Vagina (tissue), 2 donors: Measurements from ENCODE around the gene TRMT44. TPM values are rescaled to one million over a fixed set of nuclear protein-coding genes. Genes with fewer than 3 reads are reported as not detected.

Source experiments
- DNase-seq, 2 donors: peaks; one replicate each; pipeline ENCODE4 v3.0.0-alpha.2; 2017; ENCODE audit errors: extremely low spot score in 2 of 2
- H3K27ac ChIP-seq: fragments of 200-600 bp; sonication (generic); one replicate; pipeline ENCODE4 v1.5.1; 2019
- H3K27me3 ChIP-seq: fragments of 200-600 bp; sonication (generic); one replicate; pipeline ENCODE4 v1.5.1; 2019
- H3K36me3 ChIP-seq, 2 donors: fragments of 200-600 bp; sonication (generic); one replicate each; pipeline ENCODE4 v1.5.1; 2017 to 2019
- H3K4me1 ChIP-seq: fragments of 200-600 bp; sonication (generic); one replicate; pipeline ENCODE4 v1.5.1; 2019
- H3K4me3 ChIP-seq, 2 donors: fragments of 200-600 bp; sonication (generic); 1 replicate in 1 of 2; 2 replicates in 1 of 2; pipeline ENCODE4 v1.5.1; 2016 to 2019
- H3K9me3 ChIP-seq: fragments of 200-600 bp; sonication (generic); one replicate; pipeline ENCODE4 v1.5.1; 2019
- CTCF ChIP-seq, 3 experiments: fragments of 450-650 bp in 2 of 3; fragments of 200-600 bp in 1 of 3; sonication (generic) in 1 of 3; IDR thresholded peaks; one replicate each; pipeline ENCODE4 v1.5.1; 2017 to 2019; ENCODE audit warnings: antibody characterized with exemption in 3 of 3, mild to moderate bottlenecking in 2 of 3, moderate library complexity in 2 of 3
- POLR2A ChIP-seq, 2 donors: fragments of 450-650 bp; IDR thresholded peaks; one replicate each; pipeline ENCODE4 v1.6.1; 2017; ENCODE audit warnings: antibody characterized with exemption in 2 of 2, mild to moderate bottlenecking in 2 of 2, moderate library complexity in 2 of 2
- POLR2AphosphoS5 ChIP-seq, 2 donors: sonication (generic); formaldehyde crosslinking; IDR thresholded peaks; one replicate each; pipeline ENCODE4 v1.9.0; 2017; ENCODE audit warnings: antibody characterized with exemption in 2 of 2, mild to moderate bottlenecking in 2 of 2, low read depth in 1 of 2; ENCODE audit not compliant: insufficient read depth in 1 of 2
- intact Hi-C: fragments of 100-400 bp; cut with DNase I; formaldehyde crosslinking; loops from one replicate; pipeline ENCODE4 v1.15.1; 2023
- total RNA-seq: library from RNA; depleted of rRNA; stranded (reverse); fragments of >200 nt; gene quantifications from one replicate; pipeline ENCODE4 v1.2.3, GENCODE V29; 2016

The TRMT44 gene
- total RNA-seq, 1 donor from 2014 or later: 19.2 TPM

DNA sequence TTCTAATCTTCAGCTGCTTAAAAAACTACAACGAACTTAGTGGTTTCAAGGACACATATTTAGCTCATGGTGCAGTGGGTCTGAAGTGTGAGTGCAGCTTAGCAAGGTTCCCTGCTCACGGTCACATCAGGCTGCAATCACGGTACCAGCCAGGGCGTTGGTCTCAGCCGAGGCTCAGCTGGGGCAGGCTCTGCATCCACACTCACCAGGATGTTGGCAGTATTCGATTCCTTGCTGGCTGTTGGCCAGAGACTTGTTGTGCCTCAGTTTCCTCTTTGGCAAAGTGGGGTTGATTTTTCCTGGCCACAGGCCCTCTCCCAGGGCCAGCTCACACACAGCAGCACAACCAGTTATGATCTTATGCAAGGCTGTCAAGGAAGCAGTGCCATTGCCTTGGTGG is 61.8 kb downstream of the TRMT44 start:
- Histone ChIP-seq H3K27ac (peak overlapping the region; percentile 27), H3K27me3 (no peaks in the 10 kb centered on the region), H3K4me1 (peaks cover 37% of the 10 kb centered on the region), H3K9me3 (no peaks in the 10 kb centered on the region), H3K4me3 (no peak overlapping the region), H3K36me3 (no peaks in the 10 kb centered on the region)
- intact Hi-C loops: no loop called here
- DNase-seq: no peak
- TF ChIP-seq POLR2AphosphoS5 (IDR thresholded peaks at IDR 0.05; ENCODE audit: insufficient read depth in 1 of 2, low read depth in 1 of 2) (no peak), POLR2A (IDR thresholded peaks at IDR 0.05) (no peak), CTCF (IDR thresholded peaks at IDR 0.05) (no peak)

GRCh38 chr4:8502836-8503585 is 62.4 kb downstream of the TRMT44 start:
- DNase-seq: no peak
- intact Hi-C loops: no loop called here
- Histone ChIP-seq H3K27ac (peak overlapping the region; percentile 27), H3K9me3 (no peaks in the 10 kb centered on the region), H3K27me3 (no peaks in the 10 kb centered on the region), H3K36me3 (no peaks in the 10 kb centered on the region), H3K4me3 (no peak overlapping the region), H3K4me1 (peaks cover 44% of the 10 kb centered on the region)
- TF ChIP-seq POLR2A (IDR thresholded peaks at IDR 0.05) (no peak), POLR2AphosphoS5 (IDR thresholded peaks at IDR 0.05; ENCODE audit: insufficient read depth in 1 of 2, low read depth in 1 of 2) (no peak), CTCF (IDR thresholded peaks at IDR 0.05) (no peak)

GRCh38 chr4:8503801-8504200 is 63.2 kb downstream of the TRMT44 start:
- Histone ChIP-seq H3K9me3 (no peaks in the 10 kb centered on the region), H3K4me1 (peaks cover 45% of the 10 kb centered on the region), H3K27ac (no peak overlapping the region), H3K27me3 (no peaks in the 10 kb centered on the region), H3K36me3 (no peaks in the 10 kb centered on the region), H3K4me3 (no peak overlapping the region)
- TF ChIP-seq POLR2AphosphoS5 (IDR thresholded peaks at IDR 0.05; ENCODE audit: insufficient read depth in 1 of 2, low read depth in 1 of 2): no peak
- TF ChIP-seq CTCF (IDR thresholded peaks at IDR 0.05): no peak
- TF ChIP-seq POLR2A (IDR thresholded peaks at IDR 0.05): no peak
- intact Hi-C loops: no loop called here
- no peak for DNase-seq

DNA sequence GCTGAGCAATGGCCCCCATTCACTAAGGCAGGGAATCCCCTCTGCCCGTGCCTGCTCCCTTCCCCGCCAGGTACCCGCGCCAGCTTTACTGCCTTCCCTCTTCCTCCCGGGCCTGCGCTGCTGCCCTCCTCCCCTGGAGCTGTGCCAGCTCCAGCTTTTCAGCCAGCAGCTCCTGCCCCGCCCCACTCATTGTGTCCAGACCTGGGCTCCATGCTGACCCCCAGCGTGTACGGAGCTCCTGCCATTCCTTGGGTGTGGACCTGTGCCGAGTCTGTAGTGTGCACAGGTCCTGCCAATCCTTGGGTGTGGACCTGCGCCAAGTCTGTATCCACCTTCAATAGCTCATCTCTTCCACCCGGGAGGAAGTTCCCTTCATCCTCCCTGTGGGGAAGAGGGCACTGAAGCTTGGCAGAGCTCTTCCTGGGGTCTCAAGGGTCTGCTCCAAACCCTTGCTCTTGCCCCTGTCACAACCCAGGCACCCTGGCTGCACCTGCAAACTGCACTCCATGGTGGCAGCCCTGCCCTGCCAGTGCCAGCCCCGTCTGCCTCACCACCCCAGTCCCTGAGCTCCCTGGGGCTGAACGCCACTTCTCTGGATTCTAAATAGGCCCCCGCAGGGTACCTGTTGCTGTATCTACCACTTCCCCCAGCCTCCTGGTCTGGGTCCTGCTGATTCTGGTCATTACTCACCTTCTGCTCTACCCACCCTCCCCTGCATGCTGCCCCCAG is 63.9 kb downstream of the TRMT44 start:
- no peaks in the 10 kb centered on the region for H3K9me3 ChIP-seq
- no peaks in the 10 kb centered on the region for H3K36me3 ChIP-seq
- H3K4me1 ChIP-seq: peaks cover 45% of the 10 kb centered on the region
- H3K27ac ChIP-seq: peak overlapping the region; percentile 87
- intact Hi-C loops: no loop called here
- no peak overlapping the region for H3K4me3 ChIP-seq
- no peaks in the 10 kb centered on the region for H3K27me3 ChIP-seq
- TF ChIP-seq CTCF (IDR thresholded peaks at IDR 0.05) (no peak), POLR2AphosphoS5 (IDR thresholded peaks at IDR 0.05; ENCODE audit: insufficient read depth in 1 of 2, low read depth in 1 of 2) (no peak), POLR2A (IDR thresholded peaks at IDR 0.05) (no peak)
- DNase-seq: no peak

DNA sequence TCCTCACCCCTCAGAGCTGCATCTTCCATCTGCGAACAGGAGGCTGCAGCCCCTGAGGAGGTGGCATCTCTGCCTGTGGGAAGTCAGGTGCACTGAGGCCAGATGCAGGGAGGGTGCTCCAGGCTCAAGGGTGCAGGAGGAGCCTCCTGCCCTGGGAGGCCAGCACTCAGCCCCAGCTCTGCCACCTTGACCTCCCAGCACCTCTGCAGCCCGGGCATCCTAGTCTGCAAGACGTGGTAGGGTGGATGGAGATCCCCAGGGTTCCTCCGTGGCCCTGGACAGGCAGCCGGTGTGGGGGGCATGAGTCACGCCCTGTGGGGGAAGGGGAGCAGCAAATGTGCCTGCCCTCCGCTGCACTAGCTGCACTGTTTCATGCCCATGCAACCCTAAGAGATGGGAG is 64.7 kb downstream of the TRMT44 start:
- H3K27me3 ChIP-seq: no peaks in the 10 kb centered on the region
- H3K27ac ChIP-seq: peak overlapping the region; percentile 87
- H3K4me3 ChIP-seq: no peak overlapping the region
- TF ChIP-seq POLR2A (IDR thresholded peaks at IDR 0.05) (no peak), POLR2AphosphoS5 (IDR thresholded peaks at IDR 0.05; ENCODE audit: insufficient read depth in 1 of 2, low read depth in 1 of 2) (no peak), CTCF (IDR thresholded peaks at IDR 0.05) (no peak)
- no peak for DNase-seq
- intact Hi-C loops: no loop called here
- peaks cover 45% of the 10 kb centered on the region for H3K4me1 ChIP-seq
- H3K36me3 ChIP-seq: no peaks in the 10 kb centered on the region
- H3K9me3 ChIP-seq: no peaks in the 10 kb centered on the region
